GM12873 (cell line): ENCODE measurements around the gene MDP1.

Experiments
- TF ChIP-seq, protein P1 (sequence below): IDR thresholded peaks from 2 replicates; pipeline ENCODE4 v1.5.1; 2012; ENCODE audit warnings: low read depth, mild to moderate bottlenecking, moderate library complexity, low read length, control low read depth; ENCODE audit not compliant: insufficient read depth; ENCODE audit errors: missing control alignments

The MDP1 gene

DNA sequence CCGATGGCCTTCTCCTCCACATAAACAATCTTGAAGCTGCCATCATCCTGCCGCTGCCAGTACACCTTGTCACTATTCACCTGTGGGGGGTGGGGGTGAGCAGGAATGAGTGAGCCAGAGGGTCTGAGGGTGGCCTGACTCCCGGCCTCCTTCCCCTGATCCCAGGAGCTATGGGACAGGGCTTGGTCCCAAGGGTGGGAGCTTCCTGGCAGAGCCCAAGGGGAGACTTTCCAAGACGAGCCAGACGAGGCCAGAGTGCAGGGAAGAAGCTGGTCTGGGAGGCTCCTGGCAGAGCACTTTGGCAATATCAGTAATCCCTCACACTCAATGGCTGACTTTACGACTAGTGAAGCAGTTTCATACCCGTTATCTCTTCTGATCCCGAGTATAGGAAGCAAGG is 39.6 kb upstream of the MDP1 start:
- TF ChIP-seq, protein P1, sequence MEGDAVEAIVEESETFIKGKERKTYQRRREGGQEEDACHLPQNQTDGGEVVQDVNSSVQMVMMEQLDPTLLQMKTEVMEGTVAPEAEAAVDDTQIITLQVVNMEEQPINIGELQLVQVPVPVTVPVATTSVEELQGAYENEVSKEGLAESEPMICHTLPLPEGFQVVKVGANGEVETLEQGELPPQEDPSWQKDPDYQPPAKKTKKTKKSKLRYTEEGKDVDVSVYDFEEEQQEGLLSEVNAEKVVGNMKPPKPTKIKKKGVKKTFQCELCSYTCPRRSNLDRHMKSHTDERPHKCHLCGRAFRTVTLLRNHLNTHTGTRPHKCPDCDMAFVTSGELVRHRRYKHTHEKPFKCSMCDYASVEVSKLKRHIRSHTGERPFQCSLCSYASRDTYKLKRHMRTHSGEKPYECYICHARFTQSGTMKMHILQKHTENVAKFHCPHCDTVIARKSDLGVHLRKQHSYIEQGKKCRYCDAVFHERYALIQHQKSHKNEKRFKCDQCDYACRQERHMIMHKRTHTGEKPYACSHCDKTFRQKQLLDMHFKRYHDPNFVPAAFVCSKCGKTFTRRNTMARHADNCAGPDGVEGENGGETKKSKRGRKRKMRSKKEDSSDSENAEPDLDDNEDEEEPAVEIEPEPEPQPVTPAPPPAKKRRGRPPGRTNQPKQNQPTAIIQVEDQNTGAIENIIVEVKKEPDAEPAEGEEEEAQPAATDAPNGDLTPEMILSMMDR, result no peak

DNA sequence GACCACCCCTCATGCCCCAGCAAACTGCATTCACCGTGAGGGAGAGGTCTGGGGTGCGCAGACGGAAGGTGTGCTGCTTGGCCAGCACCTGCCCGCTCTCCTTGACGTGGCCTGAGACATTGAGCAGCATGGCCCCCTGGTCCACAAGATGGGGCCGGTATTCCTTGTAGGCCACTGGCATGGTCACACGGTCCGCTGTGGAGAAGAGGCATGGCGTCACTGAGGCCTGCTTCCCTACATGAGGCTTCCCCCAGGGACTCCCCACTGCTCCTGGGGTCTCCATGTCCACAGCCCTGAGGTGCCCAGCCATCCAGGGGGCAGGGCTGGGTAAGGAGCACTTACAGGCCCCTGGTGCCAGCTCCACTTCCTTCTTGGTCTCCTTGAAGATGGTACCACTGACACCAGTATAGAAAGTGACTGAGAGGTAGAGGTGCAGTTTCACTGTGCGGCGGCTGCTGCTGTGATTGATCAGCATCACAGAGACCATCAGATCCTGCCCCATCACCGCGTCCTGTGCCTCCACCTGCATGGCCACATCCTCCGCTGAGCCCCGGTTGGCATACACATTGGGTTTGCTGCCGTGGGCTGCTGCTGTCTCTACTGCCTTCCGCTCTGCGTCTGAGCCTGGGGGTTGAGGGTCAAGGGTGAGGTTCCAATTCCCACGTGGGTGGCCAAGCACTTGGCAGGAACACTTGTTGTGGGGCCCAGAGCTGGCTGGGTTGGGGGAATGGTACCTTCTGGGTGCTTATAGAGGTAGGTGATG is 38.9 kb upstream of the MDP1 start:
- TF ChIP-seq, protein P1, result no peak

DNA sequence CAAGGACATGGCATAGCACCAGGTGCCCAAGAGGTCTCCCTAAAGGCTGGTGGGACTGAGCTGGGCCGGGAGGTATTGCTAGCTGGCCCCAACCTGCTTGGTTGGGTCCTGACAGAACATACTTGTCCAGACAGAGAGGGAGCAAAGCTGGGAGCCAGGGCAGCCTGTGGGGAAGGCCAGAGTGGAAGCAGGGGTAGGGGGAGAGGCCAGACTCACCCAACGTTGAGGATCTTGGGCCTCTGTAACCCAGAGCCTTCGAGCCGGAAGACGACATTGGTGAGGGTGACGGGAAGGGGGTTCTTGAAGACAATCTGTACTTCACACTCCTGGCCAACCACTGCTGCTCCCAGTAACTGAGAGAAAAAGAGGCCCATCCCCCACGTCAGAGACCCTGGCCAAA is 38.1 kb upstream of the MDP1 start:
- TF ChIP-seq, protein P1, result no peak

DNA sequence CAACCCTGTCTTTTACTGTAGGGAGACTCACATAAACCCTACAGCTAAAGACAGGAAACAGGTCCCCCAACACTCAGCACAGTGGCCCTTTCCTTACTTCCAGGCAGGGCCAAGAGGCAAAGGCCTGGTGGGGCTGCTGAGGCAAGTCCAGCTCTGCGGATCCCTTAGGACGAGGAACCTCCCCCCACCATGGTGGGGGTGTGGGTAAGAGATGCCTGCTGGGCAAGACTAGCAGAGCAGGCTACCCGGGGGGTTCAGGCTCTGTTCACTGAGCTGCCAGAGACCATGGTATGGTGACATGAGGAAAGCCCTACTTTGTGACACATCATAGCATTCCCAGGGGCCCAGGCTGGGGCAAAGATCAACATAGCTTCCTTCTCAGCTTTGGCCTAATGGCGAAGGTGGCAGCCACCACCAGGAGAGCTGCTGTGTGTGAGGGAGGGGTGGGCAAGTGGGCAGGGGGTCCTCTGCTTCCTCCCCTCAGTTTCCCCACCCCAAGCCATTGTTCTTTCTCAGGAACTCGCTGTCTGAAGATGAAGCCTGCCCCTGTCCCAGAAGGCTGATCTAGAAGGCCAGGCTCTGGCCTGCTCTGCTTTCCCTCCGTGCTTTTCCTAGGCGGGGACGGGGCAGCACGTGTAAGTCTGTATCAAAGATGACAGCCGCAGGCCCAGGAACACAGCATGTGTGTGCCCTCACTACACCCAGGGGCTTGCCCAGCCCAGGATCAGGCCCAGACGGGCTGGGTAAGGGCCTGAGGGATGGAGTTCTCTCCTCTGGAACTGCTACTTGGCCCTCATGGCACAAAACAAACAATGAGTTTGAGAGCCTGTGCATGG is 36.6 kb upstream of the MDP1 start:
- TF ChIP-seq, protein P1, result no peak

DNA sequence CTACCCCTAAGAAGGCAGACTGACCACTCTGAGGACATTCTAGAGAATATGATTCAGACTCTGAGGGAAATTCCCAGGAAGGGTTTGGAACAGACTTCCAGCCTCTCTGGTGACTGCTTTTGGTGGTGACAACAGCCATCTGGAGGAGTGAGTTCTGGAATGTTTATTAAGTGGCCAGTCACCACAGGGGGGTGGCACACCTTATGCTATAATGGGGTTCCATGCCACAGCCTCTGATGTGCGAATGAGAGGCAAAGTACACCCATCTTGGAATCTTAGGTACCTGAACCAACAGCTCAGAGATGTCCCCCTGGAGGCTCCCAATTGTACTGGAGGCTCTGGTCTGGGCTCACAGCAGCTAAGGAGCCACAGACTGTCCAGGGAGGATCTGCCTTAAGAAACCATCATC is 36.0 kb upstream of the MDP1 start:
- TF ChIP-seq, protein P1, result no peak

DNA sequence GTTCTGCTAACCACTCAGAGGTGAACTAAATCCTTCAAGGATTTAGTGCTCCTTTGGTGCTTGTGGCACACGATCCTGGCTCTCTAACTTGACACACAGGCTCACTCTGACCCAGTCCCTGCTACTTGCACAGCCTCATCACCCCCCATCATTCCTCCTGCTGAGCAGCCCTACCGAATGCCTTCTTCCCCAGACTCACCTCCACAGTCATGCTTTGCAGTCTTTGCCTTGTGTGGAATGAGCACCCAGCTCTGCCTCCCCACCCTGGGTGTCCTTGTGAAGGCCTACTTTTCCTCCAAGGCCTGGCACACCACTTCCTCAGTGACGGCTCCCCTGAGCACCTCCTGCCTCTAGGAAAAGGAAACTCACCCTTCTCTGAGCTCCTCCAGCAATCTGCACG is 34.5 kb upstream of the MDP1 start:
- TF ChIP-seq, protein P1, result no peak
